Spleen (tissue), 11 donors: ENCODE data around the gene WASHC2C. TPM values are rescaled to one million over a fixed set of nuclear protein-coding genes. Genes with fewer than 3 reads are reported as not detected.
"Not testable (repeated sequence)": the region's sequence is repeated elsewhere in the genome, so short reads cannot be mapped to it uniquely, and the experiment has no call there.

Experiments used
- DNase-seq: peaks from one replicate; pipeline ENCODE4 v3.0.0-alpha.2; 2020
- H3K27ac ChIP-seq, 8 donors: fragments of 200-600 bp; sonication (generic) in 7 of 8; 1 replicate in 4 of 8; 2 replicates in 4 of 8; pipeline versions ENCODE4 v1.5.0 to v1.8.0; 2016 to 2021; ENCODE audit warnings: inconsistent platforms in 4 of 8, mild to moderate bottlenecking in 4 of 8, moderate library complexity in 1 of 8
- H3K27me3 ChIP-seq, 7 donors: fragments of 200-600 bp; sonication (generic) in 6 of 7; replicated peaks in 1 of 7; 1 replicate in 4 of 7; 2 replicates in 3 of 7; pipeline versions ENCODE4 v1.5.0 to v1.8.0; 2016 to 2021; ENCODE audit warnings: inconsistent platforms in 3 of 7, mild to moderate bottlenecking in 1 of 7
- H3K36me3 ChIP-seq, 6 donors: fragments of 200-600 bp; sonication (generic) in 5 of 6; 1 replicate in 4 of 6; 2 replicates in 2 of 6; pipeline versions ENCODE4 v1.5.0 to v1.8.0; 2016 to 2021; ENCODE audit warnings: inconsistent platforms in 2 of 6
- H3K4me1 ChIP-seq, 6 donors: fragments of 200-600 bp; sonication (generic) in 5 of 6; 1 replicate in 3 of 6; 2 replicates in 3 of 6; pipeline versions ENCODE4 v1.5.0 to v1.8.0; 2016 to 2021; ENCODE audit warnings: inconsistent platforms in 3 of 6
- H3K4me3 ChIP-seq, 8 donors: fragments of 200-600 bp; sonication (generic) in 7 of 8; 1 replicate in 4 of 8; 2 replicates in 4 of 8; pipeline versions ENCODE4 v1.5.0 to v1.8.0; 2016 to 2021; ENCODE audit warnings: inconsistent platforms in 4 of 8, mild to moderate bottlenecking in 4 of 8, moderate library complexity in 2 of 8
- H3K9me3 ChIP-seq, 8 donors: fragments of 200-600 bp; sonication (generic) in 7 of 8; 1 replicate in 4 of 8; 2 replicates in 4 of 8; pipeline versions ENCODE4 v1.5.0 to v1.8.0; 2016 to 2021; ENCODE audit warnings: inconsistent platforms in 4 of 8
- WGBS, 5 donors: extraction: QIAGEN DNeasy Blood & Tissue Kit in 3 of 5; methylation state at CpG; one replicate each; pipeline versions ENCODE4 v1.1.5 to v1.1.7; 2013 to 2018; 5-methylcytosine and 5-hydroxymethylcytosine counted together
- intact Hi-C: fragments of 100-400 bp; cut with DNase I; formaldehyde crosslinking; loops from one replicate; pipeline ENCODE4 v1.15.0; 2023; ENCODE audit warnings: low total_unique reads
- polyA plus RNA-seq, 3 donors: library from polyadenylated mRNA; stranded (reverse); fragments of 200-250 nt; gene quantifications; one replicate each; pipeline ENCODE4 v1.2.1, GENCODE V29; 2013
- total RNA-seq, 7 donors: library from RNA; depleted of rRNA in 3 of 7; stranded (reverse); fragments of >200 nt in 3 of 7; fragmentation: NEBNext Ultra II Directional in 4 of 7; extraction: Animal tissue kit (Norgen Biotek cat#: 25700) in 4 of 7; gene quantifications; one replicate each; pipeline versions ENCODE4 v1.1.0 to v1.2.1, GENCODE V29; 2016 to 2021
- donor health status: healthy with polysubstance abuse.
- donor health status: DM: no; HTN: no; CAD: no; lungs with moderate emphysema.
- donor health status: DM: no; HTN: no; CAD: no.
- donor health status: Bipolar disorder and iron deficiency.
- donor health status: healthy.
- donor health status: DM: no; HTN: no; CAD: no.
- donor health status: DM: yes; HTN: yes; CAD: no.

WASHC2C gene
- total and polyA plus RNA-seq, 10 donors = 17.9 to 65.2 (median 49.8) TPM

DNA sequence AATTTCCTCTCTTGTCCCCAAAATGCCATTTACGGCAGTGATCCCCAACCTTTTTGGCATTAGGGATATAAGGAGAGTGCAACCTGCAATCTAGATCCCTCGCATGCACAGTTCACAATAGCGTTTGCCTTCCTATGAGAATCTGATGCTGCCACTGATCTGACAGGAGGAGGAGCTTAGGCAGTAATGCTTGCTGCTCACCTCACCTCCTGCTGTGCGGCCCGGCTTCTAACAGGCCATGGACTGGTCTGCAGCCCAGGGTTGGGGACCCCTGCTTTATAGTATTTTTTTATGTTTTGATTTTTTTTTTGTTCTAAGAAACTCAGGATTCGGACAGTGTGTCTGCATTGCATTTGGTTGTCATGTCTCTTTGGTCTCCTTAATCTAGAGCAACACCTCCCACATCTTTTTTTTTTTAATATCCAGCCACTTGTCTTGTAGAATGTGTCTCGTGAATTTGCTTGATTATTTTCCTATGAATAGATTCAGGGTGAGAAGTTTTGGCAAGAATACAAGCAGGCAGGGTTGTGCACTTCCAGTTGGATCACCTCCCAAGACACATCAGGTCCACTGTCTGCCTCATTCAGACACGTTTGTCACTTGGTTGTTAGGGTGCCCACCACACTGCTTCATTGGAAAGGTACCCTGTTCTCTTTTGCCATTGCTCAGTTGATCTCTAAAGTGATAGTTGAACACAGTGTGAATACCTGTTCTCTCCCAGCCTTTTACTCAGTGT lies 30.8 kb downstream of the WASHC2C start:
- intact Hi-C loops = not testable (repeated sequence)

DNA sequence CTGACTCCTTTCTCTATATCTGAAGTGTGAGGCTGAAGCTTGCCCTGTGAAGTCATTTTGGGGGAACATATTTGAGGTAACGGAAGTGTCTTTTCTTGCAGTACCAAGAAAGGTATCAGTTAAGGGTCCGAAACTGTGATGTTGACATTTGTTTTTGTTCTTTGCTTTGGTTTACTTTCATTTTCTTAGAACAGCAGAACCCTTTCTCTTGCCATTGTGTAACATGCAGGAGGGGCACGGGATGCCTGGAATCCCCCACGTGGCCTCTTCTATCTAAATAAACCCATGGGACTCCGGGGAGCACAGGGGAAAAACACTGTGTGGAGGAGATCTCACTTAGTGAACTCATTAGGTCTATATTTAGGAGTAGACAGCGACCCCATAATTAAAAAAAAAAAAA lies 34.6 kb downstream of the WASHC2C start:
- intact Hi-C loops, H3K9me3 ChIP-seq, H3K4me3 ChIP-seq, H3K27ac ChIP-seq, H3K27me3 ChIP-seq, DNase-seq, H3K4me1 ChIP-seq: not testable (repeated sequence)
- peaks cover 3 to 64% (median 18%) of the 10 kb centered on the region in 6 donors for H3K36me3 ChIP-seq
- 76 to 88% (median 81%) methylated on average over 6 of the region's 6 CpGs for WGBS, 5 donors

More for the DNA sequence above, 30.8 kb downstream of the WASHC2C start:
- not testable (repeated sequence) for H3K9me3 ChIP-seq, H3K27me3 ChIP-seq, H3K27ac ChIP-seq, DNase-seq, H3K4me3 ChIP-seq, H3K4me1 ChIP-seq
- peaks cover 3 to 73% (median 26%) of the 10 kb centered on the region in 6 donors for H3K36me3 ChIP-seq
- whole genome bisulfite sequencing, 5 donors = 88 to 96% (median 94%) methylated on average over 8 of the region's 8 CpGs

DNA sequence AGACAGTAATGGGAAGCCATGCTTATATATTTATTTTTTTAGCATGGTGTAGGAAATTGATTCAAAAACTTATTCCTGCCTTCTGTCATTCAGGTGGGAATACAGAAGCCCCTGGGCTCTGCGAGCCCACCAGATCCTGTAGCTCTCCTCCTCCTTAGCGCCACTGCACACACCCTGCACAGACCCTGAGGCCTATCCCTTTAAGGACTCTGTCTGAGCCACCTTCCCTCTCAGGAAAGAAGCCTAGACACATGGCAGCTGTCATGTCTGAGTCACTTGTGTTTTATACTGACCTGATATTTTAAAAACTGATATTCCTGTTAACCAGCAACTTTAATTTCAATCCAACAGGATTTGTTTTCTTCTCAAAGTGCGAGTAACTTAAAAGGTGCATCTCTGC lies 36.0 kb downstream of the WASHC2C start:
- peaks cover 0 to 60% (median 11%) of the 10 kb centered on the region in 6 donors for H3K36me3 ChIP-seq
- H3K9me3 ChIP-seq, H3K27ac ChIP-seq, H3K4me3 ChIP-seq, H3K27me3 ChIP-seq, DNase-seq, intact Hi-C loops, H3K4me1 ChIP-seq: not testable (repeated sequence)
- WGBS, 5 donors = 86 to 100% (median 100%) methylated on average over 1 to 2 of the region's 3 CpGs

DNA sequence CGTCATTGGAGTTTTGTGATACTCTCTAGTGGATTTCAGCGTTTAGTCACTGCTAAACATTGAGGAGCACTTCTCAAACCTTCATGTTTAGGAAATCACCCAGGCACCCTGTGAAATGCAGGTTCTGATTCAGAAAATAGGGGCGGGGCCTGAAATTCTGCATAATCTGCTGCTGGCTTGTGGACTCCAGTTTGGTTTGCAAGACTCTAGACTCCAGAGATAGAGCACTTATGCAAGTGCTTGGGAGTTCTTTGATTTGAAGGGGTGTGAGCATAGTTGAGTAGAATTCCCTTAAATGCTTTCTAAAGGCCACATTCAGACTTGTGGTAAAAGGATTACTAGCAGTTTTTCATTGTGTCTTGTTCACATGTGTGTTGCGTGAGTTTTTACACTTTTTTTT lies 41.3 kb downstream of the WASHC2C start:
- DNase-seq, H3K4me3 ChIP-seq, H3K9me3 ChIP-seq, H3K4me1 ChIP-seq, H3K27me3 ChIP-seq, intact Hi-C loops, H3K27ac ChIP-seq: not testable (repeated sequence)
- 90 to 98% (median 96%) methylated on average over 3 to 4 of the region's 4 CpGs for WGBS, 5 donors
- H3K36me3 ChIP-seq = peaks cover 0 to 67% (median 13%) of the 10 kb centered on the region in 6 donors

DNA sequence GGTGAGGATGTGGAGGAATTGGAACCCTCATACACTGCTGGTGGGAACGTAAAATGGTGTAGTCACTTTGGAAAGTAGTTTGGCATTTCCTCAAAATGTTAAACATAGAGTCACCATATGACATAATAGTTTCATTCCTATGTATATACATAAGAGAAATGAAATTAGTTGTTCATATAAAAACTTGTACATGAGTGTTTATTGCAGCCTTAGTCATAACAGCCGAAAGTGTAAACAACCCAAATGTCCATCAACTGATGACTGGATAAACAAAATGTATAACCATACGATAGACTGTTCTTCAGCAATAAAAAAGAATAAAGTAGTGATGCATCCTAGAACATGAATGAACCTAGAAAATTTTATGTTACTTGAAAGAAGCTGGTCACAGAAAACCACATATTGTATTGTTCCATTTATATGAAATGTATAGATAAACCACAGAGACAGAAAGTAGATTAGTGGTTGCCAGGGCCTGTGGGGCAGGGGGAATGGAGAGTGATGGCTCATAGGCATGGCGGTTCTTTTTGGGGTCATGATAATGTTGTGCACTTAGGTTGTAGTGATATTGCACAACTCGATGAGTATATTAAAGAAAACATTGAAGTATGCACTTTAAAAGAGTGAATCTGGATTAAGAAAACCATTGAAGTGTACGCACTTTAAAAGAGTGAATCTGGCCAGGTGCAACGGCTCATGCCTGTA lies 44.8 kb downstream of the WASHC2C start:
- H3K36me3 ChIP-seq = peaks cover 0 to 60% (median 14%) of the 10 kb centered on the region in 6 donors
- H3K4me3 ChIP-seq, DNase-seq, H3K27ac ChIP-seq, intact Hi-C loops, H3K4me1 ChIP-seq, H3K9me3 ChIP-seq, H3K27me3 ChIP-seq: not testable (repeated sequence)
- WGBS, 5 donors = 91 to 97% (median 95%) methylated on average over 5 to 6 of the region's 7 CpGs

DNA sequence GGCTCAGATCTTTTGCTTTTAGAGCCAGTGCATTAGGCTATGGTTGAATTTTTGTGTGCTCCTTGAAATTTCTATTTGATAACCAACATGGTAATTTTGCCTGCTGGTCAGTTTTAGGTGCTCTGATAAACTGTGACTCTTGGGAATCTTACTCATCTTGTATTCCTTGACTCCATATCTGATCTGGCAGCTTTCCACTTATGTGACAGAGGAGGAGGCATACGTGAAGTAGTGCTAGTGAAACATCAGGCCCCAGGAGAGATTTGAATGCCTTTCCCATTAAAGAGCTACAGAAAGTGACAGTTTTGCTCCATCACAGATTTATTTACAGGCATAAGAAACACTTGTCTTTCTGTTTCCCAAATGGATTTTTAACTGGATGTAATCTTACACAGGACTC lies 59.2 kb downstream of the WASHC2C start:
- H3K9me3 ChIP-seq, H3K4me3 ChIP-seq, intact Hi-C loops, H3K27me3 ChIP-seq, H3K4me1 ChIP-seq, DNase-seq, H3K27ac ChIP-seq: not testable (repeated sequence)
- 73 to 100% (median 91%) methylated on average over 1 of the region's 1 CpG for WGBS, 5 donors
- peaks cover 0 to 72% (median 39%) of the 10 kb centered on the region in 6 donors for H3K36me3 ChIP-seq

DNA sequence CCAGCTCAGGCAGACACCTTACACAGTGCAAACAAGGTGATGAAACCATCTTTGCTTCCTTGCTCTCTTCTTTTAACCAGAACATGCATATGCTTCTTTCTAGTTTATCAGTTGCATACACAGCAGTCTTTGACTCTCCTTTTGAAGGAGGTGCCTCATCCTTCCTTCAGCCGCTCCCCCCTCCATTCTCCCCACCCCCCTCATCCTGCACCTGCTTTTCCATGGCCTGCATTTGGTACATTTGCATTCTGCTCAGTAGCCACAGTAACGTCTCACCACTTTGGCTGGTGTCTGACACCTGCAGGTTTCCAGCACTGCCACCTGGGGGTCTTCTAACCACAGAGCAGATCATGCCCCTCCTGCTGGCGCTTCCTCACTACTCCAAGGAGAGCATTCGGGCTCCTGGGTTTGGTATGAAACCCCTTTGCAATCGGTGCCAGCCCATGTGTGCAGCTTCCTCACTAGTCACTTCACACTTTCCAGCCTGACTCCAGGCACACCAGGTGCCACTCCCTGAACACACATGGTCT lies 60.2 kb downstream of the WASHC2C start:
- H3K4me1 ChIP-seq, H3K4me3 ChIP-seq, H3K27me3 ChIP-seq, H3K9me3 ChIP-seq, intact Hi-C loops, DNase-seq, H3K27ac ChIP-seq: not testable (repeated sequence)
- peaks cover 0 to 81% (median 49%) of the 10 kb centered on the region in 6 donors for H3K36me3 ChIP-seq
- WGBS, 5 donors = 54 to 80% (median 70%) methylated on average over 1 to 2 of the region's 5 CpGs

DNA sequence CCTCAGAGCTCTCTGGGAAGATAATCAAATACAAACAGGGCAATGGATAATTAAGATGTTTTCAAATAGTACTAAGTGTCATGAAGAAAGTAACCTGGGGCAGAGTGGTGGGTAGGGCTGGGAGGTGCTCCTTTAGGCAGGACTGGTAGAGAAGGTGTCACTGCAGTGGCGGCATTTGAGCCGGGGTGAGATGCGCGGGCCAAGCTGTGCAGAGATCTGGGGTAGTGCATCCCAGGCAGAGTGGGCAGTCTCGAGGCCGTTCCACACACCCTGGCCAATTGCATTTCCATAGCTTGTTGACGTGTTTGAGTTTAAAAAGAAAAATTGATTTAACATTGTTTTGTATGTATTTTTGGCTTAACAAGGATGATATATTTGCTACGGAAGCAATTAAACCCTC lies 62.9 kb downstream of the WASHC2C start:
- H3K9me3 ChIP-seq, H3K4me1 ChIP-seq, DNase-seq, H3K4me3 ChIP-seq, intact Hi-C loops, H3K27ac ChIP-seq, H3K27me3 ChIP-seq: not testable (repeated sequence)
- 95 to 98% (median 98%) methylated on average over 8 of the region's 8 CpGs for WGBS, 5 donors
- H3K36me3 ChIP-seq = peaks cover 0 to 89% (median 51%) of the 10 kb centered on the region in 6 donors

DNA sequence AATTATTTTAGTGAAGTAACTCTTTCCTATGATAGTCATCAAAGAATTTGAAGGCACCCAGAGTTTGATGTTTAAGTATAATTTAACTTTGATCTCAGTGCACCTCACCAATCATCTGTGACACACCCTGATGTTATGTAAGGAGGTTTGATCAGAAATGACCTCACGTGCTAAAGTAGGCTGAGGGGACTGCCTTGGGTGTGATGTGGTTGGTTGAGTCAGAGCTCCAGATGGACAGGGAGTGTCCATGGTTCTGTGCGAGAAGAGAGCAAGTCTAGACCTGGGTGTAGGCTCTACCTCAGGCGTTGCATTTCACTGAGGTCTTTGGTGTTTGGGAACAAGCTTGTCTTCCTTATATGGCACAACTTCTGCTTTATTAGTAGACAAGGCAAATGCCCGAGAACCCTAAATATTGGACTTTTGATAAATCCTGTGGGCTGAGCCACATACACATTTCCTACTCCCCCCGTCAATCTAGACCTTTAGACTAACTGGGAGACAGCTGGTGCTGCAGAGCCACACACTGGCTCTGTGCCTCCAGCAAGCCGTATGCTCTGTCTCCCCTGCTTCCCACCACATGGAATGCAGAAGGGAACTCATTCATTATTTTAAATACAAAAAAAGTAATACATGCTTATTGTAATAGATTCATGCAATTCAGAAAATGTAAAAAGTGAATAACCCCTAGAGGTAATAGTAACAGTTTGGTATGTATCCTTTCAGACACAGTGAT lies 63.8 kb downstream of the WASHC2C start:
- H3K27ac ChIP-seq, H3K9me3 ChIP-seq, H3K4me3 ChIP-seq, DNase-seq, intact Hi-C loops, H3K27me3 ChIP-seq, H3K4me1 ChIP-seq: not testable (repeated sequence)
- 92 to 95% (median 94%) methylated on average over 4 to 5 of the region's 6 CpGs for WGBS, 5 donors
- H3K36me3 ChIP-seq = peaks cover 0 to 83% (median 44%) of the 10 kb centered on the region in 6 donors

DNA sequence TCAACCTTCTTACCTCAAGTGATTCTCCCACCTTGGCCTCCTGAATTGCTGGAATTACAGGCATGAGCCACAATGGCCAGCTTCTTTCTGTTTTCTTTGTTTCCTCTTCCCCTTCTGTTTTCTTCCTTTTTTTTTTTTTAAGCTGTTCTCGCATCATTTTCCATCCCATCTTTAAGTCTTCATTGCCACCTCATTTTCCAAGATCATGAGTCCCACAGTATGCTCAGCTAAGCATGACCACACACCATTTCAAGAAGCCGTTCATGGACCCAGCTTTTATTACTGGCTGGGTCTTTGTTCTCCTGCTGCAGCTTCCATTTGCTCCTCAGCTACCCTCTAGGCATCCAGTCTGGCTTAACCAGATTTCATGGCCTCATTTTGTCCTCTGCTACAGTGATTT lies 67.7 kb downstream of the WASHC2C start:
- DNase-seq, H3K27me3 ChIP-seq, H3K4me1 ChIP-seq, H3K4me3 ChIP-seq, intact Hi-C loops, H3K9me3 ChIP-seq, H3K27ac ChIP-seq: not testable (repeated sequence)
- WGBS, 5 donors = 69 to 100% (median 86%) methylated on average over 2 of the region's 2 CpGs
- H3K36me3 ChIP-seq = peaks cover 0 to 49% (median 25%) of the 10 kb centered on the region in 6 donors
